GM18508 (cell line): Measurements from ENCODE around the gene ANKRD63.

Source experiments
- ATAC-seq: cut with Tn5 transposase; IDR thresholded peaks from one replicate; pipeline ENCODE4 v1.9.1; 2021; ENCODE audit warnings: moderate number of reproducible peaks; ENCODE audit not compliant: insufficient read depth, unreplicated experiment

The ANKRD63 gene, protein sequence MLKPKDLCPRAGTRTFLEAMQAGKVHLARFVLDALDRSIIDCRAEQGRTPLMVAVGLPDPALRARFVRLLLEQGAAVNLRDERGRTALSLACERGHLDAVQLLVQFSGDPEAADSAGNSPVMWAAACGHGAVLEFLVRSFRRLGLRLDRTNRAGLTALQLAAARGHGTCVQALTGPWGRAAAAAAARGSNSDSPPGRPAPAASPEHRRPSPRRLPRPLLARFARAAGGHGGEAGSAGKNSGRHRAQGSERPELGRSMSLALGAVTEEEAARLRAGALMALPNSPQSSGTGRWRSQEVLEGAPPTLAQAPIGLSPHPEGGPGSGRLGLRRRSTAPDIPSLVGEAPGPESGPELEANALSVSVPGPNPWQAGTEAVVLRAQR

DNA sequence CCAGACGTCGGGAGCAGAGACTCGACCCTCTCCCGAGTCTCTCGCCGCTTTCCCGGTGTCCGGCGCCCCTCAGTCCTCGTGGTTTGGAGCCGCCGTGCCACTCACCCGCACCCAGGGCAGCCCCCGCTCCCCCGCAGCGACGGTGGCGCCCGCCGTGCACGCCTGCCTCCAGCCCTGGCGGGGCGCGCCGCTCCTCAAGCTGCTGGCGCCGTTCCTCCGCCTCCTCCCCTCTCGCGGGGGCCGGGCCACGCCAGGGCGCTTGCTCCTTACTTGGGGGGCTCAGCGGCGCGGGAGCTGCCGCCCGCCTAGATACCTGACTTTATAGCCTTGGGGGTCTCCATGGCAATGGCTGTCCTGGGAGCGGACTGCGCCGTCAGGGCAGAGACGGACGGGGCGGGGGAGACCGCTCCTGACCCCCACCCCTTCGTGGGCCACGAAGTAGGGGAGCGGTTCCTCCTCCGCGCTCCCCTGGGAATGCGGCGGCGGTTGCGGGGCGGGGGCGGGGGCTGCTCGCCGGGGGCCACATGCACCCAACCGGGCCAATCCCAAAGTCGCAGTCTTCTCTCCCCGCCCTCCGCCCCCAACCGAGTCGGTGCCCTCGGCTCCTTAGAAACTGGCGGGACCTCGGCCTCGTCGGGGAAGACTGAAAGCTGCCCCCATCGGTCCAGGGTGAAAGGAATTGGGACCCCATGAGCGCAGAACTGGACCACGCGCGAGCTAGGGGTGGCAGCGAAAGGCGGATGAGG, at the start of gene ANKRD63:
ANKRD63 (minus strand) TSS at position 196 of the 746 bp plus-strand sequence. CDS start 478 bp downstream, outside the sequence.
- ATAC-seq, result no peak

DNA sequence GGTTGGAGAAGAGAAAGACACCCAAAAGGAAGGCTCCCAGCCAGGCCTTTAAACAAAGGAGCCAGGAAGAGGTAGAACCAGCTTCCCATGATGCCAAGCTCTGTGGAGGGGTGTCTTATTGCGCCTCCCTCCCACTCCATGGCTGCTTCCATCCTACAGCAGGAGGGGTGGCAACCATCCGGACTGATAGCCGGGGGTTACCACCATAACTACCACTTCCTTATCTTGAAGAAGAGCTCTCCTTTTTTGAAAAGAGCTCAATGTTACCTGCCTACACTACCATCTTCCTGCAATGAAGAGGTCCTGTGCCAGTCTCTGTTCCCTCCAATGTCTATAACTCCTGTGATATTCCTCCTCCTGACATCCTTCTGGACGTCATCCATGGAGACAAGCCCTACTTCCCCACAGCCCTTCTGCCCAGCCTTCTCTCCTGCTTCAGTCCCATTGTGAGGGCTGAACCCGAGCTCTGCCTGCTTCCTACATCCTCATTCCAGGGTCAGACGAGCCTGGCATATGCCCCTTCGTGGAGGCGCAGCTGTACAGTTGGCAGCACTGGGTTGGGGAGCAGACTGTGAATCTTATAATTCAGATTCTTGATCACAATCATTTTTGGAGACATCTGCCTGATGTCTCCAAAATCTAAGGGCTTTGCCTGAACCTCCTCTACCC, 49.4 kb upstream of the ANKRD63 start:
- ATAC-seq, result no peak

DNA sequence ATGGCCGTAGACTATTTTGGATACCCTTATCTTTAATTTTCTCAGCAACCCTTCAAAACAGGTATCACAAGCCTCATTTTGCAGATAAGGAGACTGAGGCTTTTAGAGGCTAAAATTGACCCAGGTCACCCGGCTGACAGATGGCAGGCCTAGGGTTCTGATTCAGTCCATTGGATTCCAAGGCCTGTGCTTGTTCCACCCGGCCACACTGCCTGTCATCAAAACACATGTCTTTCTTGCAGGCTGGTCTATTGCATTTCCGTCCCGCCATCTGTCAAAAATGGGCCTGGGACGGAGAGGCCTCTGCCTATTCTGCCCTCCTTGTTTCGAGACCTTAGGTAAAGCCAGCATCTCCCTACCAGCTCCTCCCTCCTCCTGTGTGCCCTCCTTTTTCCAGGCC, 48.8 kb upstream of the ANKRD63 start:
- ATAC-seq, result no peak

DNA sequence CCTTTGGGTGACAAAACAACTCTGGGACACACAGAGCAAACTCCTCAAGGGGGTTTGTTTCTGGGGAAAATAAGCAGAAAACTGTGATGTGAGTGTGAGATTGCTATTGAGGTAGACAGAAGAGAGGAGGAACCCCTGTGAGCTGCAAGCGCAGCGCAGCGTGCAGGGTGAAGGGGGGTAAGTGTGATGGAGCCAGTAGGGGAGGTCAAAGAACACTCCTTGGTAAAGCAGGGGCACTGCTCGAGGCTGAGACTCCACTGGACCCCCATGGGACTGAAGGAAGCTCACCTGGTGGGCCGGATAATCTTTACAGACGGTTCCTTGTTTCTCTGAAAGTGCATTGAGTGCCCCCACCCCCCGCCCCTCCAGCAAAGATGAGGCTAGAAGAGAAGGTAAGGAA, 48.2 kb upstream of the ANKRD63 start:
- no peak for ATAC-seq

DNA sequence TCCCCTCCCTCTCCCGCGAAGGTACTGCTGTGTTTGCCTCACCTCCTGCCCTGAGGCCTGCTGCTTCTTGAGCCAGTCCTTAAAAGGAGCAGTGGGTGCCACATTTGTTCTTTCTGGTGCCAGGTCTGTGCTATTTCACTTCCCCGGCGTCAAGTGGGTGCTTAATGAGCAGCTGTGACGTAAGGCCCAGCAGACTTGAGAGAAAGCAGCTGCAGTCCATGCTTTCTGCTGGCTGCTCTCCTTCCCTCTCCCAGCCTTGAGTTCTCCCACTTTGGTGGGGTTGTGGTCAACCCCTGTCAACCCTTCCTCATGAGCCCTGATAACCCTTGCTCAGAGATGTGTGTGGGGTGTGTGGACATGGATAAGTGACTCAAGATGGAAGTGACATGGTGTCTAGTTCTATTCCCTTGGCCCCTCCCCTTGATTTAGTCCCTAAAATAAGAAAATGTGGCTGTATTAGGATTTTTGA, 47.5 kb upstream of the ANKRD63 start:
- ATAC-seq, result no peak

DNA sequence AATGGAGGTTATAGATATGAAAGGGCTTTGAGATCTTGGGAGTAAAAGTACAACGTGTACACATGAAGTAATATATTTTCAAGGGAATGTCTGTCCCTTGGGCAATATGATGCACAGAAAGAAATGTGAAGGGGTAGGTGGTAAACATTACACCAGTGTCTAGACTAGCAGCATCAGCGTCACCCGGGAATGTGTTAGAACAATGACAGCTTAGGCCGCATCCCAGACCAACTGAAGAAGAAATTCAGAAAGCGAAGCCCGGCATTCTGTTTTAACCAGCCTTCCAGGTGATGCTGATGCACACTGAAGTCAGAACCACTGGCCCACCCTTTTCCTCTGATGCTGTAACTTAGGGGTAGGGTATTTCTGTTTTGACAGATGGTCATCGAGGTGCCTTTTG, 46.9 kb upstream of the ANKRD63 start:
- no peak for ATAC-seq

DNA sequence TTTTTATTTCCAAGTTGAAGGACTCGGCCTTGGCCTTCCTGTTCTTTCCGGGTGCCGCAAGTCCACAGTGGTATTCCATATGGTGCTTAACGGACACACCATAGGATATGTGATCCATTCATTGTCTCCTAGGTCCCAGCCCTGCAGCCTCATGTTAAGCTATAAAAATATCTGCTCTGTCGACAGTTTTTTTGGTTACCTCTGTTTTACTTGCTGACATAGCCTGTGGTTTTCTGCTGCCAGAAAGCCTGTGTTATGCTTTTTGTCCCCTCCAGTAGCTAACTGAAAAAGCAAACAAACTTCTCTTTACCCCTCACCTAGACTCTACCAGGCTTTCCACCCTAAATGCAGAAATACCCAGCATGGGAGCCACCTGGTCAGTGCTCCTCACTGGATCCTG, 45.9 kb upstream of the ANKRD63 start:
- ATAC-seq, result no peak

DNA sequence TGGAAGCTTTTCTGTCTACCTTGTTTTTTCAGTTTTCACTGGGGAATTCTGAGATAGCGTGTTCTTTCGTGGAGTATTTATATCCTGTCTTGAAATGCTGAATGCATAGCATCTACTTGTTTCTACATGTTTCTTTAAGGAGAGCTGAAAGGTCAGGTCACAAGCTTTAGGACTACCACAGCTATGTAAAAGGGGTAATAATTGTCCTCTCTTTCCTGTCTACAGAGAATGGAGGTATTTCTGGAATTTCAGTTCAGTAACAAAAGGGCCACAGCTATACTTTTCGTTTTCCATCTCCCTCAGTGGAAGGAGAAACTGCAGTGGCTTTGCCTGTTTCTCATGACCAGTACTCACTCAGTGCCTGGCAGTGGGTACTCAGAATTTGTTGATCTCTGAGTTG, 45.3 kb upstream of the ANKRD63 start:
- ATAC-seq, result no peak

DNA sequence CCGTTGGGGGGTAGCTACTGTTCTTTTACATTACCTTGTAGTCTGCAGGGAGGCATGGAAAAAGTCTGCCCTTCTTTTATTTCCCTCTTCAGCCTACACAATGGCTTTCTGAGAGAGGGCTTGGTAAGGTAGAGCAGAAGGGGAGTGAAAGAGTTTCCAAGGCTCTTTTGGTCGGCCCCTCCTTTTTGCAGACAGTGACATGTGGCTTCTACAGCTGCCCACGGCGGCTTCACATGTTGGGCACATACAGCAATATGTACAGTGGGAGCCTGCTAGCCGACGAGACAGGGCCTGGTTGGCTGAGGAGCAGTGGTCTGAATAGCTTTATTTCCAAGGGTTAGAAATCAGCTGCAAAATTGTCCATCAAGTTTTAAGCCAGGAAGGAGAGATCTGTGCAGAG, 44.6 kb upstream of the ANKRD63 start:
- no peak for ATAC-seq

DNA sequence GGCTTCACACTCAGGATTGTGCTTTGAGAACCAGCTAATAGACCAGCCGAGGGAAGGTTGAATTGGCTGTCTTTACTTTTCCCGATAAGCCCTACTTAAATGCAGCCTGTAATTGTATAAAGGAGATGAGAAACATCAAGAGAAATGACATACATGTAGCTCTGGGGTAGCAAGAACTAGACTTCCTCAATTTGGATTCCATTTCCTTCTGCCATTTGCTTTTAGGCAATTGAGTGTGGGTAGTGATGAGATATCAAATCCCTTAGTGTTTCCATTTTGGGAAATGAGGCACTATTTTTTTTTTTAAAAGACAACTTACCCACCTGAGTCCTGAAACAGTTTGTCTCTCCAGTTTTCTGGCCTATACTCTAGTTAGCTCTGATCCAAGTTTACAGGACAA, 42.8 kb upstream of the ANKRD63 start:
- no peak for ATAC-seq

DNA sequence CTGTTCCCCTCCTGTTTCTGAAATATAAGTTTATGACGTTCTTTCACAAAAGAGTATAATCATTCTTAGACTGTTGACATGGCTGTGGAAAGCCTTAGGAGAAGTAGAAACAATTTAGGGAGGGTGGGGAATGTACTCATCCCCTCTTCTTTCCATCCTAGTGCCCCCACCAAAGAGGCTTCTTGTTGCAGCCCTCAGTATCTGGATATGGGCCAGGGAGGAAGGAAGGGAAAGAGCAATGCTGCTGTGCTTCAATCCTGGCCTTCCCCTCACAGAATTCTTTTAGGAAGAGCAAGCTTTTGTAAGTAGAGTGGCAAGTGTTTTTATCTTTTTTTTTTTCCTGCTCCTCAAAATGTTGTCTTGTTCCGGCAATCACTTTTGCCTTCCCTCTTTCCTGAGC, 42.3 kb upstream of the ANKRD63 start:
- ATAC-seq, result no peak

DNA sequence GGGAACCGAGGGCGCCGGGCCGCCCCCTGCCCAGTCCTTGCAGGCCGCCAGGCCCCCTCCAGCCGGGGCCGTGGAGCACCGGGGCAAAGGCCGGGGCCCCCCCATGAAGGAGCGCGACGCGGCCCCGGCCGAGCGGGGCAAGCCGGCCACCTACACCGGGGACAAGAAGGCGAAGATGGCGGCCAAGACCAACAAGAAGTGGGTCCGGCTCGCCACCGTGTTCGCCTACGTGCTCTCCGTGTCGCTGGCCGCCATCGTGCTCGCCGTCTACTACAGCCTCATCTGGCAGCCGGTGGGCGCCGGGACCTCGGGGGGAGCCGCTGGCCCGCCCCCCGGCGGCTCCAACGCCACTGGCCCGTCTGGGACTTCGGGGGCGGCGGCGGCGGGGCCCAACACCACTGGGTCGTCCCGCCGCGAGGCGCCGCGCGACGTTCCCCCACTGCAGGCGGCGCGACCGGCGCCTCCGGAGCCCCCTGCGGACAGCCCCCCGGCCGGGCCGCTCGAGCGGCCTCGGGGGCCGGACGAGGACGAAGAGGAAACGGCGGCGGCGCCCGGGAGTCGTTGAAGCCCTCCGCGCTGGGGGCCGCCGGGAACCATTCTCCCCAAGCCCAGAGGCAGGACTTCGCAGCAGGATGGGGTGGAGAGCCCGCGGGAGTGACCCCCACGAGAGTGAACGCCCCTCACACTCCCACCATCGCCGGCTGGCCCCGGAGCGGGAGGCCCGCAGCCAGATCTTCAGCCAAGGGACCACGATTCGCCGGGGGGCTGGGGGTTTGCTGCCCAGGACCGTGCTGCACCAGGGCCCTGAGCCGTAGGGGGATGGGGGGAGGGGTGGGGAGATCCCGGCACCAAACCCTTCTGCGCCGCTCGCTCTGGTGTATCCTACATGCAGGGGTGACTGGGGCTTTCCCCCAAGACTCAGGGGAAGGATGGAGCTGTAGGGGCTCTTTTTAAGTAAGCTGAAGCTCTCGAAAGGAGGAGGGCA, 41.4 kb upstream of the ANKRD63 start:
- ATAC-seq, result no peak

DNA sequence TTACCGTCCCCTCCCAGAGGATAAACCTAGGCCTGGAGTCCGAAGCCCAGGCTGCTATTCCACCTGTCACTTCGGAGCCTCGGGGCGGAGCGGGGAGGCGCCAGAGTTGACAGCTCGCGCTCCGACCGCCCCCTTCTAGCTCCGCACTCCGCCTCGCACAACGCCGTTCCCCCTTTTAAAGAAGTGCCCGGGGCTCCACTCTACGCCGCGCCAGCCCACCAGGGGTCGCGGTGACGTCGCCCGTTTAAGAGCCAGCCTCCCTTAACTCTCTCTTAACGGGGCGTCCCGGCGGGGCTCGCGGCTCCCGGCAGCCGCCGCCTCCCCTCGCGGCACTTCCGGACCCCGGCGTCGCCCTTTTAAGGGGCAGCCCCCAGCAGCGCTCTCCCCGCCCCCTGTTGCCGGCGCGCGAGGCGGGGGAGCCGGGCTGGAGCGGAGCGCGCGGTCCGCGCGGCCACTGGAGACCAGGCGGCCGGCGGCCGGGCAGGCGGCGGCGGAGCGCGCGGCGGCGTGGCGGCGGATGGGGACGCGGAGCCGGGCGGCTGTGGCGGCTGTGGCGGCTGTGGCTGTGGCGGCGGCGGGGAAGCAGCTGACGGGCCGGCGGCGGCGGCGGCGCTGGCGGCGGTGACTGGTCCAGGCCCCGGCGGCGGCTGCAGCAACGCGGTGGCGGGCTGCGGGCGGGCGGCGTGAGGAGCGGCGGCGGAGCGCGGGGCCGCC, 40.5 kb upstream of the ANKRD63 start, which contains the start of gene INAFM2:
INAFM2 (plus strand) TSS at position 454 of the 714 bp plus-strand sequence. CDS start 364 bp downstream, outside the sequence.
- ATAC-seq, result peak; percentile 77

DNA sequence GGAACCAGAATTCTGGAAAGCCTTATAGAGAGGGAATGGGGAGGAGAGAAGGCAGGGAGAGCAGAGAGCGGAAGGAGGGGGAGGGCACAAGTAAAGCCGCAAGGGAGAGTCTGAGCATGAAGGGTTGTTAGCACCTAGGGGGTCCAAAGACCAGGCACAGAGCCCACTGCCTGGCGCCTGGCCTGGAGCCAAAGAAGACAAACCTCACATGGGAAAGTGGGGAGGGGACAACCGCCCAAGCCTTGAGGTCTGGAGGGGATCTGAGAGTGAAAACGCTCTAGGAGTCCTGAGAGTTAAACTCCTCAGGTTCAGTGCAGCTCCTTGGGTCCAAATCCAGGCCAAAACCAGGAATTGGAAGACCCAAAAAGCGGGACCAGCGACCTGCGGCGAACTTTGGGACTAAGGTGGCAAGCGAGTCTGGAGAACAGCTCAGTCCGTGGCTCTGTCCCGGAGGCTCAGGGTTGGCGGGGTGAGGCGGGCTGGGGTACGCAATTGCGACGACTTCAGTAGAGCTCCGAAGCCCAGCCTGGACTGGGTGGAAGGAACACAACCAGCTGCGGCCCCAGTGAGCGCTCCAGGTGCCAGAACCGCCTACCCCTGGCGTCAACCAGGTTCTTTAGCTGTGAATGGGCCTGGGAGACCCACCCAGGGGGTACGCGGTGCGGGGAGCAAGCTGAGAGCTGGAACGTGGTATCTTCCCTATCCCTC, 39.8 kb upstream of the ANKRD63 start:
- no peak for ATAC-seq

DNA sequence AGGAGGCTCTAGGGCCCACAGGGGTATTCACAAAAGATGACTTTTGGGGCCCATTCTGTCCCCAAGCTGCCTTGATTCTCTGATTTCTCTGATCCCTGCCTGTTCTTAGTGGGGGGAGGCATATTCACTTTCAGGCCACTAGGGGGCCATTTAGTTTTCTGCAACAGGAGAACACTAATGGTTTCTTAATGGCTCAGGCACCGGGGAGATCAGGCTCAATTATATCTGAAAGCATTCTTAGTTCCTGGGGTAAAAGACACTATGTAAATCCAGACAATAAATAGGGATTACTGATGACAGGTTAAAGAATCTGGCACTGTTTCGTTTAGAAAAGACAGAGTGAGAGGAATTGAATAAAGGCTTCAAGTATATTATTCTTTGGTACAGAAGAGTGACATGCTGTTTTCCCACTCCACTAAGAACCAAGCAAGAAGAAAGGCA, 38.1 kb upstream of the ANKRD63 start:
- no peak for ATAC-seq

DNA sequence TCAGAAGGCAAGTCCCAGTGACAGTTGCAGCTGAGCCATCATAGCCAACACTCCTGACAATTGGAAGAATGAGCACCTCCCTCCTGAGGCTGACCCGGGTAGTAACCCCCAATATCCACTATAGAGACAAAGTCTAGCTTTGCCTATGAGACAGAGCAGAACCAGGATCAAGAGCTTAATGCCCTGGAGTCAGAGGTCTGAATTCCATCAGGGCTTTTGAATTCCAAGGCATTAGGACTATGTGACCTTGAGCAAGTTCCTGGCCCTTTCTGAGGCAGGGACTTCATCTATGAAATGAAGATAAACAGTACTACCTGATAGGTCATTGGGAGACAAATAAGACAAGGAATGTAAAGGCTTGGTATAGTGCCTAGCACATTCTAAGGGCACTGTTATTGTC, 37.5 kb upstream of the ANKRD63 start:
- no peak for ATAC-seq

DNA sequence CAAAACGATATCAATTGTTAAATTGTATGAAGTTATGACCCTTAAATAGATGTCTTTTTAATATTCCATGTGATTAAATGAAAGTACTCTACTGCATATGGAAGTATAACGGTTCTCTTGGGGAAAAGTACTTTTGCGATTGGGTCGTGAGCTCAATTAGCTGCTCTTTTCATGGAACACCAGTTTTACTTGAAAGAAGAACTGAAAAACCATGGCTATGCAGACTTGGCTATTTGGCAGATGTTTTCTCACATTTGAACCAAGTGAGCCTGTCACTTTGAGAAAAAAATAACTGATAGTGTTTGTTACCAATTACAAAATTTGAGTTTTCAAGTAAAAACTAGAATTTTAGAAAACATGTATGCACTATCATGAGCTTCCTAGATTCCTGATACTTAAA, 34.7 kb upstream of the ANKRD63 start:
- no peak for ATAC-seq

DNA sequence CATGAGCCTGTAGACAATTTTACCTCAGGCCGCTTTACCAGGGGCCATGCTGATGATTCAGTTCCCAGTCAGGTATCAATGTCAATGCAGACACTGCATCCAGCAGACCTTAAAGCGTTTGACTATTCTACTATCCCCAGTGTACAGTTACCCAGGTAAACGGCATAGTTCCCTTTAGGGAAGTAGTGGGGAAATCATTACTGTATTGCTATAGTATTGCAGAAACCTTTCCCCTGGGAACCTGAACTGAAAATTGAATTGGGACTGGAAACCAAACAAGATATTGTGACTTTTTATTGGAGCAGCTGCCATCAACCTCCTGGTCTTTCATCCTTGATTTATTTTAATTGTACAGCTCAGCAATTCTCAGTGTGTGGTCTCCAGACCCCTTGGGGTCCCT, 34.1 kb upstream of the ANKRD63 start:
- no peak for ATAC-seq
